IPS-18c (cell line): Measurements from ENCODE around the gene GNG3.
"Not testable (repeated sequence)": the region's sequence is repeated elsewhere in the genome, so short reads cannot be mapped to it uniquely, and the experiment has no call there.

ENCODE experiments used
- H3K4me3 ChIP-seq: 2 replicates; pipeline ENCODE4 v1.7.0; 2013; ENCODE audit warnings: low read depth, mild to moderate bottlenecking, low read length, moderate library complexity; ENCODE audit not compliant: insufficient read depth
- H3K9me3 ChIP-seq: one replicate; pipeline ENCODE4 v1.6.1; 2013; ENCODE audit warnings: mild to moderate bottlenecking, low read length, moderate library complexity; ENCODE audit not compliant: control insufficient read depth, insufficient read depth

GNG3 gene

GRCh38 chr11:62728171-62728988 lies 20.9 kb downstream of the GNG3 start, which contains the start of gene TTC9C:
Gene TTC9C, plus strand, starts transcription at chr11:62728486. Its CDS starts 363 bp downstream, at chr11:62728849.
- H3K4me3 ChIP-seq: peak within 1 kb of the TSS; percentile 98
- peaks cover 2% of the 10 kb centered on the region for H3K9me3 ChIP-seq

GRCh38 chr11:62730076-62730475 lies 22.6 kb downstream of the GNG3 start:
- not testable (repeated sequence) for H3K9me3 ChIP-seq, H3K4me3 ChIP-seq

GRCh38 chr11:62732830-62733229 lies 25.4 kb downstream of the GNG3 start:
- H3K9me3 ChIP-seq: no peaks in the 10 kb centered on the region
- H3K4me3 ChIP-seq: no peak overlapping the region

- H3K4me3 ChIP-seq: no peak overlapping the region
- H3K9me3 ChIP-seq: no peaks in the 10 kb centered on the region
These were observed 29.7 kb downstream of the GNG3 start for GRCh38 chr11:62737196-62737595.

- Histone ChIP-seq H3K4me3 (no peak overlapping the region), H3K9me3 (peaks cover 3% of the 10 kb centered on the region)
These were observed 40.1 kb downstream of the GNG3 start for GRCh38 chr11:62747475-62748160.

GRCh38 chr11:62749931-62750330 lies 42.5 kb downstream of the GNG3 start:
- H3K4me3 ChIP-seq, H3K9me3 ChIP-seq: not testable (repeated sequence)

GRCh38 chr11:62752177-62752785 lies 44.8 kb downstream of the GNG3 start:
- Histone ChIP-seq H3K9me3 (no peaks in the 10 kb centered on the region), H3K4me3 (no peak overlapping the region)

GRCh38 chr11:62752994-62753735 lies 45.7 kb downstream of the GNG3 start:
- H3K9me3 ChIP-seq: no peaks in the 10 kb centered on the region
- H3K4me3 ChIP-seq: peak overlapping the region; percentile 99

GRCh38 chr11:62753736-62754603 lies 46.5 kb downstream of the GNG3 start, which contains the start of gene ZBTB3:
Gene ZBTB3, minus strand, starts transcription at chr11:62754160. Its CDS starts 496 bp downstream, at chr11:62753664.
- H3K4me3 ChIP-seq: peak within 1 kb of the TSS; percentile 99
- H3K9me3 ChIP-seq: no peaks in the 10 kb centered on the region

- H3K9me3 ChIP-seq: no peaks in the 10 kb centered on the region
- H3K4me3 ChIP-seq: no peak overlapping the region
These were observed 47.7 kb downstream of the GNG3 start for GRCh38 chr11:62755086-62755615.

GRCh38 chr11:62757846-62758788 lies 50.6 kb downstream of the GNG3 start:
- Histone ChIP-seq H3K4me3 (peak overlapping the region; percentile 31; the same call in 1 of the 2 replicates), H3K9me3 (no peaks in the 10 kb centered on the region)
